ENCODE results near the gene SLC35G1.
A peak's percentile ranks its signal among the peaks of the same experiment; 100 is the strongest.

The SLC35G1 gene

GRCh38 chr10:93893646-93894515 lies at the start of gene SLC35G1:
Gene SLC35G1, plus strand, starts transcription at chr10:93893978. Its CDS starts 56 bp downstream, at chr10:93894034.
- DNase-seq (ENCODE audit: low read depth): peak; percentile 92
- peak within 1 kb of the TSS; percentile 82 for H3K4me3 ChIP-seq (ENCODE audit: low read depth, low read length)
- TF ChIP-seq CTCF (IDR thresholded peaks at IDR 0.05; ENCODE audit: insufficient read depth, low read depth, low read length, missing control alignments): no peak

GRCh38 chr10:93844979-93845626 lies 48.7 kb upstream of the SLC35G1 start:
- no peak for TF ChIP-seq CTCF (IDR thresholded peaks at IDR 0.05; ENCODE audit: insufficient read depth, low read depth, low read length, missing control alignments)
- DNase-seq (ENCODE audit: low read depth): no peak
- H3K4me3 ChIP-seq (ENCODE audit: low read depth, low read length): no peak overlapping the region

GRCh38 chr10:93849593-93849992 lies 44.2 kb upstream of the SLC35G1 start:
- TF ChIP-seq CTCF (IDR thresholded peaks at IDR 0.05; ENCODE audit: insufficient read depth, low read depth, low read length, missing control alignments): no peak
- no peak overlapping the region for H3K4me3 ChIP-seq (ENCODE audit: low read depth, low read length)
- DNase-seq (ENCODE audit: low read depth): no peak

- H3K4me3 ChIP-seq (ENCODE audit: low read depth, low read length): no peak overlapping the region
- no peak for DNase-seq (ENCODE audit: low read depth)
- no peak for TF ChIP-seq CTCF (IDR thresholded peaks at IDR 0.05; ENCODE audit: insufficient read depth, low read depth, low read length, missing control alignments)
Observed at GRCh38 chr10:93850031-93851015, 43.5 kb upstream of the SLC35G1 start.

GRCh38 chr10:93851169-93851568 lies 42.6 kb upstream of the SLC35G1 start:
- no peak for TF ChIP-seq CTCF (IDR thresholded peaks at IDR 0.05; ENCODE audit: insufficient read depth, low read depth, low read length, missing control alignments)
- no peak overlapping the region for H3K4me3 ChIP-seq (ENCODE audit: low read depth, low read length)
- peak; percentile 47 for DNase-seq (ENCODE audit: low read depth)

GRCh38 chr10:93852476-93853095 lies 41.2 kb upstream of the SLC35G1 start:
- no peak overlapping the region for H3K4me3 ChIP-seq (ENCODE audit: low read depth, low read length)
- no peak for TF ChIP-seq CTCF (IDR thresholded peaks at IDR 0.05; ENCODE audit: insufficient read depth, low read depth, low read length, missing control alignments)
- DNase-seq (ENCODE audit: low read depth): peak; percentile 49

Measured in GM12865 (cell line).